Left cardiac atrium (tissue), 4 donors: ENCODE data around the gene MSH2. TPM values are rescaled to one million over a fixed set of nuclear protein-coding genes. Genes with fewer than 3 reads are reported as not detected.
"Not testable (repeated sequence)": the region's sequence is repeated elsewhere in the genome, so short reads cannot be mapped to it uniquely, and the experiment has no call there.

Source experiments
- ATAC-seq, 2 donors: fragments of 200-7000 bp; cut with Tn5 transposase; one replicate each; pipeline ENCODE4 v1.9.1; 2020; ENCODE audit warnings: mild to moderate bottlenecking in 2 of 2, moderate library complexity in 2 of 2
- DNase-seq: peaks from one replicate; pipeline ENCODE4 v3.0.0-alpha.2; 2020
- intact Hi-C, 2 donors: fragments of 100-400 bp; cut with DNase I; formaldehyde crosslinking; loops; one replicate each; pipeline versions ENCODE4 v1.14.1 to v1.15.1; 2022 to 2023
- total RNA-seq, 2 donors: library from RNA; stranded (reverse); fragmentation: NEBNext Ultra II Directional; extraction: Animal tissue kit (Norgen Biotek cat#: 25700); gene quantifications; one replicate each; pipeline ENCODE4 v1.2.1, GENCODE V29; 2021
- donor health status: DM: no; HTN: yes; CAD: no.
- donor health status: DM: no; HTN: yes; CAD: no; lungs with severe emphysema.
- donor health status: DM: yes; HTN: yes; CAD: no.
- donor health status: Dilated cardiomyopathy.

The MSH2 gene
- total RNA-seq, 2 donors from 2014 or later: 11.4 to 13.5 TPM

DNA sequence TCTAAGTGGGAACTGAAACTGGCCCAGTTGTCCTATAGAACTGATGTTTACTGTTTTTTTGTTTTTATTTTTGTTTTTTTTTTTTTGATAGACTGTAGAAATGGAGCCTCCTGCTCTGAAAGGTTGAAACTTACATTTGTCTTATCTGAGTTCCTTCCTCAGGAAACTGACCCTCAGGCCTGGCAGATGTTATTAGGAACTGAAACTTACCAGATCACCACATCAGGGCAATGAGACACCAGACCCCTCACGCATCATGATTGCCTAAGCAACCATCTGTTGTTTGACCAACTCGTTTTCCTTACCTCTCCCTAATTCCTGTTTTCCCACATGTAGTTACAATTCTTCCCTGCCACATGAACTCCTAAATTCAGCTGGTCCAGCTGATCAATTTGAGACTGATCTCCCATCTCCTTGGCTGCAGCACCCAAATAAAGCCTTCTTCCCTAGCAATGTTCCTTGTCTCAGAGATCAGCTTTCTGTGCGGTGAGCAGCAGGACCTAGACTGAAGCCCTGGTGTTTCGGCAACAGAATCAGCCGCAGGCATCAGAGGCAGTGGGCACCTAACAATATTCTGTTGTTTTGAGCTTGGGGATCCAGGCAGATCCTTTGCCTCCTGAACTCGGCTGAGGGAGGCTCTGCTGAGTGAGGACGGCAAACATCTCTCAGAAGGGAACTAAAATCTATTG lies 96.8 kb downstream of the MSH2 start:
- DNase-seq (no peak), ATAC-seq (no peak)
- intact Hi-C loops: no loop called here

DNA sequence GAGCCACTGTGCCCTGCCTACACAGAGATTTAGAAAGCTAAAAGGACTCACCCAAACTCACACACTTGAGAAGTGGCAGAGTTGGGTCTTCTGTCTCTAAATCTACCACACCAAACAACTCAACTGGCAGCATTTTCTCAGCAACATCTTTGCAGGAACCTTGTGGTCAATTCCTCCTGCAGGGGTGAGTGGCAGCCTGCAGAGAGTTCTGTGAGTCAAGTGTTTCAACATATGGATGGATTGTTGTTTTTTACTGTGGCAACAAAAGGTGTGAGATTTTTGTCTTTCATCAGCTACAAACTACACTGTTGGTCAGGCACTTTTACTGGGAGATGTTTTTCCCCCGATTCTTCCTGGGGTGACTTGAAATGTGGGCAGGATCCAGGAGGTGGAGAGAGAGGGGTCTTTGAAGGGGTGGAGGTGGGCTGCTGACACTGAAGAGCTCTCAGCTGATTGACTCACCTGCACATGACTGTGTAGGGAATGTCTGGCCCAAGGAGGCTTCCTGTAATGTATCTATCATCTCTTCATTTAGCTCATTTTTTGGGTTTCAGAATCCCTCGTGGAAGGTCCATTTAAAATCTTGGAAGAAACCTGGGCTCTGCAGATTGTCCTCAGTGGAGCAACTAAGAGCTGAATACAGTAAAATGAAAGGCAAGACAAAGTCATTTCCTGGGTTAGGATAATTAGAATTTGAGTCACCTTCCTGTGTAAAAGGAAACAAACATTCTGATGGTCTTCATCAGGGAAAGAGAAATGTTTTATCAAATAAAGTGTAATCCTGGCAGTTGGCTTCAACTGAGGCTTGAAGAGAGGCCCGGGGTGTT lies 98.6 kb downstream of the MSH2 start:
- ATAC-seq: no peak

DNA sequence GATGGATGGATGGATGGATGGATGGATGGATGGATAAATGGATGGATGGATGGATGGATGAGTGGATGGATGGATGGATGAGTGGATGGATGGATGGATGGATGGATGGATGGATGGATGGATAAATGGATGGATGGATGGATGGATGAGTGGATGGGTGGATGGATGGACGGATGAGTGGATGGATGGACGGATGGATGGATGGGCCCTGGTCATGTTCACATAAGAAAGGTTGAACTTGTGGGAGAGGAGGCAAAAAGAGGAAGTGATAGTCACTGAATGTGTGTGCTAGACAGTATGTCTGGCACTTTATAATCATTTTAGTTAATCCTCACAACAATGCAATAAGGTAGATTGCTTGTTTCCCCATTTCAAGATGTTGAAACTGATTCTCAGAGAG lies 99.5 kb downstream of the MSH2 start:
- intact Hi-C loops, ATAC-seq, DNase-seq: not testable (repeated sequence)

More for the DNA sequence above, 98.6 kb downstream of the MSH2 start:
- DNase-seq: no peak
- intact Hi-C loops: no loop called here

DNA sequence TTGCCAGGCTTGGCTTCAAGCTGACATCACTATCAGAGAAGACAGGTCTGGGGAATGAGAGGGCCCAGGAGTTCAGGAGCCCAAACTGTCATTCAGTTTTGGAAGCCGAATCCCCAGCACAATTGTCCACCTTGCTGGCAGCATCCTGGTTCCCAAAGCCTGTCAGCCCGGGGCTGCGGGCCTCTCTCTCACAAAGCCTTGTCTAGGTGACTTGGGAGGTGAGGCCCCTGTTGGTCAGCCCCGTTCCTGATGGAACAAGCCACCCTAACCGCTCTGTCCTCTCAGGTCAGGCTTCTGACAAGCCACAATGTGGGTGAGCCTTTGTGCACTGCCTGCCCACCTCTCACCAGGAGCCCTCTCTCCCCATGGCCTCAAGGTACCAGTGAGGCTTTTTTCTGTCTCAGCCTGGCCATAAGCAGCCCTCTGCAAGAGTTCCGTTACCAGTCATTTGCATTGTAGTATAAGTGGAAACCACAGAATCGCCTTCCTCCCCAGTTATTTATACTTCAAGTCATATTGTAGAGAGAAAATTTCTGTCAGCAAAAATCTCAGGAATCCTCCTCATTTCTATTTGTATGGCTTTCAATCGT lies 100.6 kb downstream of the MSH2 start:
- intact Hi-C loops: no loop called here
- ATAC-seq: no peak
- DNase-seq: no peak

DNA sequence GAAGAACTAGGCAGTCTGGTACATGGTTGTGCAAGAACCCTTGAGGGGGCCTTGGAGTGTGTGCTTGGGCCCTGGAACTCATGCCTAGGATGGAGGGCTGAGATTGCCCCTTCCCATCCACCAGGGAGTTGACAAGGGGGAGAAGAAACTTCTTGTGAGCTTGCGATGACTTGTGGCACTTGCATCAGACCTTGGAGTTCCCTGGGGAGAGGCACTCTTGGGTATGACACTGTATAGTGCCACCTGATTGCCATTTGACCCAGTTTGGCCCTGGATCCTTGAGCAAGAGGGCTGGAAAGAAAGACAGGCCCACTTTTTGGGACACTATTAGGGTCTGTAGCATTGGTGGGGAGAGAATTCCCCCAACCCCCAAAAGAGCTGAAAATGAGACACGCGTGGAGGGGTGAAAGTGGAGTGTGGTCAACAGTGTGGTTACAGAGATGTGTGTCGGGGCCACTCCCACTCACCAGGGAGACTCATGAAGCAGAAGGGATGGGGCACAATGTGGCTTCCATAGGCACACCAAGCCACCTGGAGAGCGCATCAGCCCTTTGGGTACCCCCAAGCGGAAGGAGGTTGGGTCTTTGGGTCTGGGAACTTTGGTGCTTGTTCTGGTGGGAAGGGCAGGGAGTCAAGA lies 101.3 kb downstream of the MSH2 start:
- no peak for DNase-seq
- no peak for ATAC-seq
- intact Hi-C loops: no loop called here

DNA sequence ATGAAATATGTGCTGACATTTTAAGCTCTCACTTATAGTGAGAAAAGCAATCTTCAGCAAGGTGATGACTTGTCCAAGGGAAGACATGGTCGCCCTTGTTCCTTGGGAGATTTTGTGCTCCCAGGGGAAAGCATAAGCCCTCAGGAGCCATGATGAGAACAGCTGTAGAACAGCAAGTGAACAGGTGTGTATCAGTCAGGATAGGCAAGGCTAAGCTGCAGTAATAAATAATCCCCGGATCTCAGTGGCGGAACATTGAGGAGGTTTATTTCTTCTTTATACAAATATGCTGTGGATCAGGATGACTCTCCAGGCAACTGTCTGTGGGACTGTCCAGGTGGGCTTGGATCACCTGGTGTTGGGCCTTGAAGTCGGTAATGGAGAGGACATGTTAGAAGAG lies 103.1 kb downstream of the MSH2 start:
- no peak for DNase-seq
- intact Hi-C loops: no loop called here
- no peak for ATAC-seq

DNA sequence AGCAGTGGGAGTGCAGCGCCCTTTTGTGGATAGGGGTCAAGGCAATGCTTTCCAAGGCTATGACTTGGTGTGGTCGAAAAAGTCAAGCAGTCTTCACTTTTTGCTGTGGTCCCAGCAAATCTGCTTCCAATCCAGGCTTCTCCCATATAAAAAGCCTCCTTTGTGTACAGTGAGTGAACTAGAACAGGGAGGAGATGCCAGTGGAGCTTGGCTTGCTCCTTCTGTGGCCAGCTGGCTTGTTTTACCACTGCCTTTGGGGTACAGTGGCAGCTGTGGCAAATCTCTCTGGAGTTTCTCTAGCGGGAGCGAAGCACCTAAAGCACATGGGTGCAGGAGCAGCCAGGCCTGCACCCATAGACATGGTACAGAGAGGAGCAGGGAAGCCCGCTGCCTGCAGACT lies 103.5 kb downstream of the MSH2 start:
- ATAC-seq (no peak), DNase-seq (no peak)
- intact Hi-C loops: no loop called here

DNA sequence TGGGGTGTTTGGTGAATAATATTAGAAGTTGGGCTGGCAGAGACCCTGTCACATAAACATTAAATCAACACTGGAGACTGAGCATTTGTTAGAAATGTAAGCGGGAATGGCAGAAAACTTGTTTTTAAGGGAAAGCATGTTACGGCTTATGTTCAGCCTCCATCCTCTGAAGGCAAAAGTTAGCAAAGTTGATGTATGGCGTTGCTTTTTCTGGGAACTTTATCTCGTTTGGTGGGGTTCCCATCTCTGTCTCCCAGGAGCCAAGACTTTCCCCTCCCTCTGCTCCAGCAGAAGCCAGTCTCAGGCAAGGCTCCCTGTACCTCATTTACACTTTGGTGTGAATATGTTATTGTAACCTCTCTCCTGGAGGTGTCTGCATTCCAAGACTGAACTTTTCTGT lies 105.1 kb downstream of the MSH2 start:
- no peak for ATAC-seq

DNA sequence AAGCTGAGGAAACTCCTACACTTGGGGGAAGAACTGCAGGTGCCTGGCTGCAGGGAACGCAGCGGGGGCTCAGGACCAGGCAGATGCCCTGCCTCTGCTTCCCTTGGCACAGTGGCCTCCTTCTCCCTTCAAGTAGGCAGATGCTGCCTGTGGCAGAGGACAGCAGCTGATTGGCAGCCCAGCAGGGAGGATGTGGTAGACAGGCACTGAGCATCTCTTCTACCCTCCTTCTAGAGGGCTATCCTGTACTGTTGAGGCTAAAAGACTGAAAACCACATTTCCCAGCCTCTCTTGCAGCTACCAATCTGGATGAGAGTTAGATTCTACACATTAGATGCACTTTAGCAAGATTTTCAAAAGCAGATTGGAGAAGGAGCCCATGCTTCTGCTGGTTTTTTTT lies 105.7 kb downstream of the MSH2 start:
- DNase-seq (no peak), ATAC-seq (no peak)
- intact Hi-C loops: no loop called here

More for the DNA sequence above, 105.1 kb downstream of the MSH2 start:
- intact Hi-C loops: no loop called here
- DNase-seq: no peak

DNA sequence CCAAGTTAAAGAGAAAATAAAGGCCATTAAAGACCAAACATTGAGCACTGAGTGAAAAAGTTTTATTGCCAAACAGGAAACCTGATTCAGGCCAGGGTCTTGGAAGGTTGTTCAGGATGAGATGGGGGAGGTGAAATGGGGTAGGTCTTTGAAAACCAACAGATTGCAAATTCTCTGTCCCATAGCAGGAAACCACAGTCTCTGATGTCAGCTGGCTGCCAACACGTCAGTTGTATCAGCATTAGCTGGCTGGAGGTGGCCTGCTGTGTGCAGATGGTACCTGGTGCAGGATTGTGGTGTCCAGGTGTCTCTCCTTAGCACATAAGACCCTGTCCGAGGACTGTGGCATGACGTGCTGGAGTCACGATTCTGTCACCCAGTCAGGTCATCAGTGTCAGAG lies 106.3 kb downstream of the MSH2 start:
- DNase-seq: no peak
- intact Hi-C loops: no loop called here
- ATAC-seq: no peak

DNA sequence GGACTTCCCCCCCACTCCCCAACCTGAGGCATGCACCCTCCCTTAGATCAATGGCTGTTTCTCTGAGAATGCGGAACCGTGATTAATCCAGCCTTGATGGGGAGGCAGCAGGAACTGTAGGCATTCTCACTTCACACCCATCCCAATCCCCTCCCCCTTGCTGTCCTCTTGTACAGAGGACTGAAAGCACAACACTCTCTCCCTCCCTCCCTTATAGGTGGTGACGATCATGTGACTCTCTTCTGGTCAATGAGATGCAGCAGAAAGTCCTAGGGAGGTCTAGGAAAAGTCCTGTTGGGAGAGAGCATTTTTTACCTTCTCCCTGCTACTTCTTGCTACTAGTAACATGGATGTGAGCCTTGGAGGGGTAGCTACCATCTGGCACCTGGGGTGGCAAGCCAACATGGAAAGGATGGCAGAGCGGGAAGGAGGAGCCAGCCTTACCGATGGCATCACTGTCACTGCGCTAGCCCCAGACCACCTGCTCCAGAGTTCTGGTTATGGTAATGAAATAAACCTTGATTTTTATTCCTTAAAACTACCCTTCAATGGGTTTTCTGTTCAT lies 106.9 kb downstream of the MSH2 start:
- no peak for ATAC-seq
- DNase-seq: no peak
- intact Hi-C loops: no loop called here

DNA sequence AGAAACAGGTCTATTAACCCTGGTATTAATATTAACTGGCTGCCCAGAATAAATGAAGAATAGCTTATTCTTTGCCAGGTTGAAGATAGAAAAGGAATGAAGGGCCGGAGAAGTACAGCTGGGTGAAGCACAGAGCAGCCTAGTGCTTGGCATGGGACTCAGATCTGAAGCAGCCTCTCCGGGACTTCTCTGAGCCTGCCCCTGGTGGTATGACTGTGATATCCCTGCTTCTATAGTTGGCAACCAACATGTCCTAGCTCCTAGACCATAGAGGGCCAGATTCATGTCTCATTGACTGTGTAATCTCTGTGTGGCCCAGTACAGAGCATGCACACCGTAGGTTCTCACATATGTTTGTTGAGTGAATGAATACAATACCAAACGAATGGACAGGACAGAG lies 107.8 kb downstream of the MSH2 start:
- ATAC-seq: no peak
- DNase-seq: no peak
- intact Hi-C loops: no loop called here

DNA sequence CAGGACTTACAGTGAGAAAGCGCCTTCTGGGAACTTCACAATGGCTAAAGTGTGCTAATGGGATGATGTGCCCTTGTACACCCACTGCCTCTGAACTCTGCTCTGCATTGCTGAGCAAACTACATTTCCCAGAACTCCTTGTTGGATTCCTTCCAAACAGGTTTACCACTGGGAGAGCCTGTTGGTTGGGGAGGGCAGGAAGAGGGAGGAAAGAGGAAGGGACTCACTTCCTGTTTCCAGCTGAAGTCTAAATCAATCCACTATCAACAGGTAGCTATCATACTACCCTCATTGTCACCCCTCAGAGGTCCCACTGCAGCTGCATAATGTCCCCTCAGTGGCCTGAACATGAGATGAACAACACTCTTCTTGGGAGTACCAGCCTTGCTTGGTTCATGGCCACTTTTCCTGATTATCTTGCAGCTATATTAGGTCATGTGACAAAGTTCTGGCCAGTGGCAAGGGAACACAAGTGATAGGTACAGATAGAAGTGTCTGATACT lies 109.7 kb downstream of the MSH2 start:
- ATAC-seq (no peak), DNase-seq (no peak)
- intact Hi-C loops: no loop called here

DNA sequence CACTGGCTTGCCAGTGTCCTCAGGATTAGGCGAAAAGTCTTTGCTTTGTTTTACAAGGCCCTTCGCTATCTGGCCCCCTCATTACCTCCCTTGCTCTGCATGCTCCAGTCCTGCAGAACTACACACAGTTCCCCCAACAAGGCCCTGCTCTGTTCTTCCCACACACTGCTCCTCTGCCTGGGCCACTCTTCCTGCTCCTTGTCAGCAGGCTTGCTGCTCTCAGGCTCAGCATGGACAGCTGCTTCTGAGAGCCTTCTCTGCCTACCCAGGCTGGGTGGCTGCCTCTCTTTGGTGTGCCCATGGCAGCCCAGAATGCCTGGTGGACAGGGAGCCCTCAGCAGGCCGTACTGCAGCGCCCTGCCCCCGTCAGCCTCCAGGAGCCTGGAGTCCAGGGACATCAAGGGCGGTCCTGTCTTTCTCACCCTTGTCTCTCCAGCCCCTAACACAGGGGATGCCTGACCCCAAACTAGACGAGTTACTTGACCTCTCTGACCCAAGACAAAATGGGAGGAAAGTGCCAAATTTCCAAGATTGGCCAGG lies 111.1 kb downstream of the MSH2 start:
- no peak for ATAC-seq
- DNase-seq: no peak
- intact Hi-C loops: no loop called here

DNA sequence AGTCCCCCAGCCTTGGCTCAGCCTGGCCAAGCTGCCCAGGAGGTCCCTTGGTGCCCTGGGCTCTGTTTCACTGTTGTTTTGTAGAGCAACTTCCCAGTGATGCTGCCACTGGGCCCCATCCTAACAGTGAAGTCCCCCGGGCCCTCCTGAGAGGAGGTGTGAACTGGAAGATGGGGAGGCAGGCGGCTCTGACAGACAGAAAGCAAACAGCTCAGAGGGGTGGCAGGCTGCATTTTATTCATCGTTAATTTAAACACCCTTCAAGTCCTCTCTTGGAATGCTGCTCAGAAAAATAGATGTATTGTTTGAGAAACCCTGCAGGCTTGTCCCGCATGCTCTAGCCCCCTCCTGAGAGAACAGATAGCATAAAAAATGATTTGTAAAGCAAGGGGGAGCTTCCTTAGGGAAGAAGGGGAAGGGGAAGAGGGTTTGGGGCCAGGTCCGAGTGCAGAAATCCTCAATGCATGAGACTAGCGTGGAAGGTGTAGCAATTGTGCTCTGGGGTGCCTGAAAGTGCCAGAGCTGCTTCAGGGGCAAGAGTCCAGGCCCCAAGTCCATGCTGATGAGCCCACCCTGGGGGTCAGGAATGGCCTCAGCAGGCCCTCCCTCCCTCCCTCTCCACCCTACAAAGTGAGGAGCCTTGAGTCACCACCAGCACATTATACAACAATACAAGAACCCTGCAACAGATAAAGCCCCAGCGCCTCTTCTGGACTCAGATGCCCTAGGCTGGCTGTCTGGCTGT lies 113.6 kb downstream of the MSH2 start:
- no peak for DNase-seq
- intact Hi-C loops: no loop called here
- no peak for ATAC-seq

DNA sequence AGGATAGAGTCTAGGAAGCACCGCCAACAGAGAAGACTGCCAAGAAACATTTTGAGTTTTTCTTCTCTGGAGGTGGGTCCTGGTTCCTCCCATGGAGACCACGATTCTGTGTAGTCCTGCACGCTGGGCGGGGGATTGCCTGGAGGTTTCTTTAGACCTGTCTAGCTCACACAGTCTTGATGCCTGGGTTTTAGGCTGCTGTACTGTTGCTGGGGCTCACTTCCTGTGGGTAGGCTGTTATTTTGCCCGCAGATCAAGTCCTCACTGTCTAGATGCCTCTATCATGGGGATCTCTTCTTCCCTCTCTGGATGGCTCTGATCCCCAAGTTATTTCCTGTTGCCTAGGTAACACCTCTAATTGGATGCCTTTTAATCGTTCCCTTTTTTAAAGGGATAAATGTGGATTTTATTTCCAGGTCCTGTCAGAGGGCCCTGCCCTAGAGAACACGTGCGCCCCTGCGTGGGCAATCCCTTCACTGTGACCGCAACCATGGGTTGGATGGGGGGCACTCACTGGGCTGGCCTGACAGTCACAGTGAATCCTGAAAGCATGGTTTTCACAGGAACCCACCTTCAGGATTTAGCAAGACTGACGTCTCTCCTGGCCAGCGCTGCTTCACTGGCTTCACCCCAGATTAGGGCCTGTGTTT lies 115.7 kb downstream of the MSH2 start:
- DNase-seq (no peak), ATAC-seq (no peak)
- intact Hi-C loops: no loop called here

DNA sequence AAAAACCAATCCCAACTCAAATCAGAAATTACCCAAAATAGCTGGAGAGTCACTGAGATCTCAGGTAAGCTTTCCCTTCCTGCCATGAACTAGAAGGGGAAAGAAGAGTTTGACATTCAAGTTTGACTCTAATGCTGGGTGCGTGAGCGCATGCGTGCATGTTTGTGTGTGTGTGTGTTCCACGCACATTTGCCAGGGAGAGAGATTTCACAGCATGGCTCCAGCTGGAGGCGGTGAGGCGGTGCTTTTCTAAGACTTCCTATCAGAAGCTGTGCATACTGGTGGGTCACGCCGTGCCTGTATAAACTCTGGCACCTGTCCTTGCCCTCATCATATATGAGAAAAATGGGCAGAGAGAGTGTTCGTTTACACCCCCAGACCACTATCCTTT lies 116.2 kb downstream of the MSH2 start:
- no peak for DNase-seq
- no peak for ATAC-seq
- intact Hi-C loops: no loop called here
